Ishikawa (cell line): ENCODE data around the gene PLCB4.

Experiments
- CEBPB ChIP-seq: IDR thresholded peaks from 2 replicates; pipeline ENCODE4 v1.6.1; 2012
- CREB1 ChIP-seq: IDR thresholded peaks from 2 replicates; pipeline ENCODE4 v1.6.1; 2012; ENCODE audit warnings: low read depth
- EGR1 ChIP-seq: IDR thresholded peaks from 2 replicates; pipeline ENCODE4 v1.6.1; 2012
- EP300 ChIP-seq: IDR thresholded peaks from 2 replicates; pipeline ENCODE4 v1.6.1; 2012; ENCODE audit warnings: borderline replicate concordance
- FOXM1 ChIP-seq: IDR thresholded peaks from 2 replicates; pipeline ENCODE4 v1.6.1; 2012; ENCODE audit warnings: low read depth, borderline replicate concordance
- MAX ChIP-seq: IDR thresholded peaks from 2 replicates; pipeline ENCODE4 v1.6.1; 2012
- NFIC ChIP-seq: IDR thresholded peaks from 2 replicates; pipeline ENCODE4 v1.6.1; 2012
- RAD21 ChIP-seq: IDR thresholded peaks from 2 replicates; pipeline ENCODE4 v1.6.1; 2012; ENCODE audit warnings: low read depth
- REST ChIP-seq: IDR thresholded peaks from 2 replicates; pipeline ENCODE4 v1.6.1; 2012; ENCODE audit warnings: low read depth, mild to moderate bottlenecking
- TAF1 ChIP-seq: IDR thresholded peaks from 2 replicates; pipeline ENCODE4 v1.6.1; 2012; ENCODE audit warnings: low read depth, mild to moderate bottlenecking
- TCF12 ChIP-seq: IDR thresholded peaks from 2 replicates; pipeline ENCODE4 v1.6.1; 2012; ENCODE audit warnings: low read depth
- TEAD4 ChIP-seq: IDR thresholded peaks from 2 replicates; pipeline ENCODE4 v1.6.1; 2012
- USF1 ChIP-seq: IDR thresholded peaks from 2 replicates; pipeline ENCODE4 v1.6.1; 2012
- YY1 ChIP-seq: IDR thresholded peaks from 2 replicates; pipeline ENCODE4 v1.6.1; 2012; ENCODE audit warnings: low read depth
- ZBTB7A ChIP-seq: IDR thresholded peaks from 2 replicates; pipeline ENCODE4 v1.6.1; 2012; ENCODE audit warnings: low read depth

PLCB4 gene

GRCh38 chr20:9087531-9088217, 18.8 kb downstream of the PLCB4 start:
- no peak for TF ChIP-seq CEBPB
- TF ChIP-seq USF1 = no peak
- TF ChIP-seq TCF12 = no peak
- TF ChIP-seq YY1 = no peak
- no peak for TF ChIP-seq TEAD4
- TF ChIP-seq REST = no peak
- TF ChIP-seq TAF1 = no peak
- no peak for TF ChIP-seq ZBTB7A

- TF ChIP-seq TCF12 (peak; percentile 38; the same call in 1 of the 2 replicates), CREB1 (no peak), FOXM1 (peak; percentile 38; the same call in 1 of the 2 replicates)
Measured at GRCh38 chr20:9088556-9088955, 19.7 kb downstream of the PLCB4 start.

- no peak for TF ChIP-seq RAD21
- no peak for TF ChIP-seq CREB1
- TF ChIP-seq CEBPB = no peak
- no peak for TF ChIP-seq REST
- no peak for TF ChIP-seq ZBTB7A
- TF ChIP-seq MAX = no peak
- no peak for TF ChIP-seq YY1
- TF ChIP-seq EP300 = no peak
- TF ChIP-seq TEAD4 = no peak
Measured at GRCh38 chr20:9092113-9092512, 23.2 kb downstream of the PLCB4 start.

- TF ChIP-seq CEBPB = no peak
- TF ChIP-seq RAD21 = no peak
- no peak for TF ChIP-seq TCF12
- no peak for TF ChIP-seq TEAD4
- TF ChIP-seq TAF1 = no peak
- TF ChIP-seq EP300 = no peak
Measured at GRCh38 chr20:9092655-9093054, 23.8 kb downstream of the PLCB4 start.

- TF ChIP-seq REST (no peak), TEAD4 (no peak), CREB1 (no peak), EP300 (no peak), ZBTB7A (no peak), TAF1 (no peak), EGR1 (no peak), USF1 (no peak), RAD21 (no peak), TCF12 (no peak), MAX (no peak), NFIC (no peak), CEBPB (no peak), YY1 (no peak), FOXM1 (no peak)
Measured at GRCh38 chr20:9093218-9093957, 24.5 kb downstream of the PLCB4 start.
